ENCODE measurements around the gene CAMKK2.

Gene CAMKK2

DNA sequence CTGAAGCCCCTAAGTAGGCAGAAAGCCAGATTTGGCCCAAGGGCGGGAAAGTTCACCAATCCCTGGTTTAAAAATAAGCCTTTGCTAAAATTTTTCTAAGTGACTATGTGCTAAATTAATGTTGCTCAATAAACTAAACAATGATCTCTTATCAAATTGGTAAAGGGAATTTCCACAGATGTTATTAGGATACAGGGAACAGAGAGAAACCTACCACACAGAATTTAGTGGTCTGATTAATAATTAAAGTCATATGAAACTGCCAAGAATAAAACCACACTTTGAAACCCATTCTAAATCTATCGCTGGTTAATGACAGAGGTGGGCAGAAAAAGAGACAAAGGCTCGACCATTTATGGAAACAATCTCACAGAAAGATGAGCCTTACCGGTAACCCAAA, 33.7 kb upstream of the CAMKK2 start:
- no peak for TF ChIP-seq CREB1 (IDR thresholded peaks at IDR 0.05; ENCODE audit: low read depth)
- TF ChIP-seq, protein P1, sequence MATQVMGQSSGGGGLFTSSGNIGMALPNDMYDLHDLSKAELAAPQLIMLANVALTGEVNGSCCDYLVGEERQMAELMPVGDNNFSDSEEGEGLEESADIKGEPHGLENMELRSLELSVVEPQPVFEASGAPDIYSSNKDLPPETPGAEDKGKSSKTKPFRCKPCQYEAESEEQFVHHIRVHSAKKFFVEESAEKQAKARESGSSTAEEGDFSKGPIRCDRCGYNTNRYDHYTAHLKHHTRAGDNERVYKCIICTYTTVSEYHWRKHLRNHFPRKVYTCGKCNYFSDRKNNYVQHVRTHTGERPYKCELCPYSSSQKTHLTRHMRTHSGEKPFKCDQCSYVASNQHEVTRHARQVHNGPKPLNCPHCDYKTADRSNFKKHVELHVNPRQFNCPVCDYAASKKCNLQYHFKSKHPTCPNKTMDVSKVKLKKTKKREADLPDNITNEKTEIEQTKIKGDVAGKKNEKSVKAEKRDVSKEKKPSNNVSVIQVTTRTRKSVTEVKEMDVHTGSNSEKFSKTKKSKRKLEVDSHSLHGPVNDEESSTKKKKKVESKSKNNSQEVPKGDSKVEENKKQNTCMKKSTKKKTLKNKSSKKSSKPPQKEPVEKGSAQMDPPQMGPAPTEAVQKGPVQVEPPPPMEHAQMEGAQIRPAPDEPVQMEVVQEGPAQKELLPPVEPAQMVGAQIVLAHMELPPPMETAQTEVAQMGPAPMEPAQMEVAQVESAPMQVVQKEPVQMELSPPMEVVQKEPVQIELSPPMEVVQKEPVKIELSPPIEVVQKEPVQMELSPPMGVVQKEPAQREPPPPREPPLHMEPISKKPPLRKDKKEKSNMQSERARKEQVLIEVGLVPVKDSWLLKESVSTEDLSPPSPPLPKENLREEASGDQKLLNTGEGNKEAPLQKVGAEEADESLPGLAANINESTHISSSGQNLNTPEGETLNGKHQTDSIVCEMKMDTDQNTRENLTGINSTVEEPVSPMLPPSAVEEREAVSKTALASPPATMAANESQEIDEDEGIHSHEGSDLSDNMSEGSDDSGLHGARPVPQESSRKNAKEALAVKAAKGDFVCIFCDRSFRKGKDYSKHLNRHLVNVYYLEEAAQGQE (IDR thresholded peaks at IDR 0.05; ENCODE audit: low read depth), result no peak
- TF ChIP-seq NFIC (IDR thresholded peaks at IDR 0.05), result no peak
- TF ChIP-seq RAD21 (IDR thresholded peaks at IDR 0.05; ENCODE audit: low read depth), result no peak
- TF ChIP-seq MAX (IDR thresholded peaks at IDR 0.05), result no peak
- TF ChIP-seq EGR1 (IDR thresholded peaks at IDR 0.05), result no peak
- no peak for TF ChIP-seq TEAD4 (IDR thresholded peaks at IDR 0.05)
- TF ChIP-seq USF1 (IDR thresholded peaks at IDR 0.05), result no peak
- no peak for TF ChIP-seq ZBTB7A (IDR thresholded peaks at IDR 0.05; ENCODE audit: low read depth)
- no peak for TF ChIP-seq CEBPB (IDR thresholded peaks at IDR 0.05)
- no peak for TF ChIP-seq YY1 (IDR thresholded peaks at IDR 0.05; ENCODE audit: low read depth)
- TF ChIP-seq FOXM1 (IDR thresholded peaks at IDR 0.05; ENCODE audit: borderline replicate concordance, low read depth), result no peak
- no peak for TF ChIP-seq EP300 (IDR thresholded peaks at IDR 0.05; ENCODE audit: borderline replicate concordance)

DNA sequence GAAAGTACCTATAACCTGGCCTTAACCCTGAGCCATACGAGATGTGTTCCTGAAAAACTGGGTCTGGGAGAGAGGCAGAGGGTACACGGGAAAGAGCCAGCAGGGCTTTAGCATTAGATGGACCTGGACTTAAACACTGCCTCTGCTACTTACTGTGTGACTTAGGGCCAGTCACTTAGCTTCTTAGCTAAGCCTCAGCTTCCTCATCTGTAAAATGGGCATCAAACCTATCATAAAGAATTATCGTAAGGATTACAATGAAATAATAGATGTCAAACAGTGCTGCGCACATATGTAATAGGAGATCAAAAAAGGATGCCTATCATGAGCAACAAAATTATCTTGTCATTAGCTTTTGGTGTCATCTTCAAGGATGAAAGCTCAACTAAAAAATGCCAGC, 32.1 kb upstream of the CAMKK2 start:
- no peak for TF ChIP-seq NFIC (IDR thresholded peaks at IDR 0.05)
- no peak for TF ChIP-seq MAX (IDR thresholded peaks at IDR 0.05)

DNA sequence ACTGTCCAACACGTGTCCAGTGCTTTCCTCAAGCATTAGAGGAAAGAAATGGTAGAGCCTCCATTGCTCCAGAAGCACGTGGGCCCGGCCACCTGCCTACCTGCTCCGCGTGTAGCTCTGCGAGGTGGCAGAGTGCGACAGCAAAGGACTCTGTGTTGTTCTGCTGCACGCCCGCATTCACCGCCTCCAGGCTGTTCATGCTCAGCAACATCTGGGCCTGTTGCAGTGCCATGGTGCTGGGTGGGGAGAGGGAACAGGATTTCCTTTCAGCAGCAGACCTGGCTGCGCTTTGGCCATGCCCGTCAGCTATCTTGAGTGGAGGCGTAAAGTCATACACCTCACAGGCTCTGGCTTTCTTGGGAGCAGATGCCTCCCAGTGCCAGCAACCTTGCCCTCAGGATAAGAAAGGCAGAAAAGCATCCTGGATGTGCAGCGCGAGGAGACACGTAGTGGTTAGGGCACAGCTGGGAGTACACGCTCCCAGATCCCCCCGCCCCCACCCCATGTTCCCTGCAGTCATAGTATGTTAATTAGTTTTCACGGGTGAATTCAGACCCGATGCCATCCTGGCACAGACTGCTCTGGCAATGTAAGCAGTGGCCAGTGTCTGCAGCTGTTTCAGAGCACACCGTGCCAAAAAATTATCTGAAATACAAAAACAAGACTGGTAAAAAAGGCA, 30.6 kb upstream of the CAMKK2 start:
- TF ChIP-seq RAD21 (IDR thresholded peaks at IDR 0.05; ENCODE audit: low read depth) (no peak), CEBPB (IDR thresholded peaks at IDR 0.05) (no peak), YY1 (IDR thresholded peaks at IDR 0.05; ENCODE audit: low read depth) (no peak), EGR1 (IDR thresholded peaks at IDR 0.05) (no peak), USF1 (IDR thresholded peaks at IDR 0.05) (no peak), ZBTB7A (IDR thresholded peaks at IDR 0.05; ENCODE audit: low read depth) (no peak)
- TF ChIP-seq, protein P1 (IDR thresholded peaks at IDR 0.05; ENCODE audit: low read depth), result no peak

DNA sequence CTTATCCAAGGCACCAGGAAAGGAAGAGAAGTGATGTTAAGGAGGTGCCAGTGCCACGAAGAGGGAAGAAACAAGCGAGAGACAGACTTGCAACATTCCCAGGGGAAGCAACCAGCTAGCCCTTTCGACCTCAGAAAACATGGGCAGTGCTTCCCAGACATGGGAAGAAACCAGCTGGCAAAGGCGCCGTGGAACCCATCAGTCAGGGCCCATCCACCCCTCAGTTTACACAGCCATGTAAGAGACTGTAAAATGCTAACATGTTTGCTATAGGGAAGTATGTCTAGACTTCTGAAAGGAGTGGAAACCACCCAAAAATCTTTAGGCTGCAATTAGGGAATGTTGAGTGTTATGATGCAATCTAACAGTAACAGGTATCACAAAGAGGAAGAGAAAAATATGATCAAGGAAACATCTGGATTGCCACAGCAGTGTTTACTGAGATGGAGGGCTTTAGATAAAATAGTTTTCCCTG, 29.4 kb upstream of the CAMKK2 start:
- TF ChIP-seq CREB1 (IDR thresholded peaks at IDR 0.05; ENCODE audit: low read depth), result no peak

- no peak for TF ChIP-seq EGR1 (IDR thresholded peaks at IDR 0.05)
- no peak for TF ChIP-seq TEAD4 (IDR thresholded peaks at IDR 0.05)
- TF ChIP-seq TAF1 (IDR thresholded peaks at IDR 0.05; ENCODE audit: low read depth), result no peak
- TF ChIP-seq TCF12 (IDR thresholded peaks at IDR 0.05; ENCODE audit: low read depth), result no peak
- no peak for TF ChIP-seq MAX (IDR thresholded peaks at IDR 0.05)
- TF ChIP-seq, protein P1 (IDR thresholded peaks at IDR 0.05; ENCODE audit: low read depth), result no peak
- TF ChIP-seq ZBTB7A (IDR thresholded peaks at IDR 0.05; ENCODE audit: low read depth), result no peak
- no peak for TF ChIP-seq RAD21 (IDR thresholded peaks at IDR 0.05; ENCODE audit: low read depth)
- TF ChIP-seq YY1 (IDR thresholded peaks at IDR 0.05; ENCODE audit: low read depth), result no peak
- no peak for TF ChIP-seq FOXM1 (IDR thresholded peaks at IDR 0.05; ENCODE audit: borderline replicate concordance, low read depth)
- TF ChIP-seq EP300 (IDR thresholded peaks at IDR 0.05; ENCODE audit: borderline replicate concordance), result no peak
Observed at GRCh38 chr12:121323908-121324307, 27.4 kb upstream of the CAMKK2 start.
